HG03565 (cell line): ENCODE results near the gene CLC.
"Not testable (repeated sequence)": the region's sequence is repeated elsewhere in the genome, so short reads cannot be mapped to it uniquely, and the experiment has no call there.

Experiments
- ATAC-seq: cut with Tn5 transposase; IDR thresholded peaks from one replicate; pipeline ENCODE4 v1.9.1; 2021; ENCODE audit warnings: mild to moderate bottlenecking, moderate library complexity; ENCODE audit not compliant: unreplicated experiment

Gene CLC

DNA sequence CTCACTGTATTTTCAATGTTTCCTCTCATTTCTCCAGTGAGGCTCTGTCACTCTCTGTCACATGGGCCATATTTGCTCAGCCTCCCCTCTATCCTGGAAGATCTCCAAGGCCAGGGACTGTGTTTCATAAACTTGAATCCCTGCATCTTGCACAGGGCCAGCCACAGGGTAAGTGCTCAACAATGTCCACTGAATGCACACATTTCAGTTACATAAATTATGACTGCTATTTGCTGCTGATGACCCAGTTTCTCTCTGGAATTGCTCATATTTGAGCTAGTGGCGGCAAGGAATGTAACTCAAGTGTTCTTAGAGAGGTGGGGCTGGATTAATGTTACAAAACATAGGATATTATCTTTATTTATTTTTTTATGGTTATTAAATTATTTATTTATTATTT is 6.1 kb downstream of the CLC start:
- ATAC-seq, result no peak

DNA sequence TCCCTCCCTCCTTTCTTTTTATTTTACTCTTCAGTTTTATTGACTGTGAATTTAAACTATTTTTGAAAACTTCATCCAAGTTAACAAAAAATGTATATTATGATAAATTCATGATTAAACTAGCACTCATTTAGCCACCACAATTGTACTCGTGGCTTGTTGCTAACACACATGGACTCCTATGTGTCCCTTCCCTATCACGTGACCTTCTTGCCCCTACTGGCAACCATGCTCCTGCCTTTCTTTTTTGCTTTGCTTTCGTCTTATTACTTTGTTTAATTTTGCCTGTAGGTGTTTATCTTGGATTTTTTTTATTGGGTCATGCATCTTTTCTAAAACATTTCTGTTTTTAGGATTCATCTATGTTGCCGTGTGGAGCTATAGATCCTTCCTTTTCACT is 8.2 kb downstream of the CLC start:
- ATAC-seq, result no peak

DNA sequence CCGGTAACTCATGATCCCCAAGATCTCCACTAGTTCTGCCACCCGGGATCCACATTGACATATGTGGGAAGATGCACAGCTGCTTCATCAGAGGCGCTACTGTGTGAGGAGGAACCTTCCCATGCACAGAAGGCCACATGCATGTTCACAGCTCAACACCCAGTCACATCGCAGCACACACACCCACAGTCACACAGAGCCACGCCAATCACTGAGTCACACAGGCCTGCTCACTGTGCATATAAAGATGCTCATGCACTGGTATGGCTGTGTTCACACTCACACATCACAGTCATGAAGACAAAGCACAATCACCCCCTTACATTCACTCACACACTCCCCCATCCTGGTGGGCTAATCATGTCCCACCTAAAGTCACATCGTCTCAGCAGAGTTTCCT is 9.8 kb downstream of the CLC start:
- no peak for ATAC-seq

DNA sequence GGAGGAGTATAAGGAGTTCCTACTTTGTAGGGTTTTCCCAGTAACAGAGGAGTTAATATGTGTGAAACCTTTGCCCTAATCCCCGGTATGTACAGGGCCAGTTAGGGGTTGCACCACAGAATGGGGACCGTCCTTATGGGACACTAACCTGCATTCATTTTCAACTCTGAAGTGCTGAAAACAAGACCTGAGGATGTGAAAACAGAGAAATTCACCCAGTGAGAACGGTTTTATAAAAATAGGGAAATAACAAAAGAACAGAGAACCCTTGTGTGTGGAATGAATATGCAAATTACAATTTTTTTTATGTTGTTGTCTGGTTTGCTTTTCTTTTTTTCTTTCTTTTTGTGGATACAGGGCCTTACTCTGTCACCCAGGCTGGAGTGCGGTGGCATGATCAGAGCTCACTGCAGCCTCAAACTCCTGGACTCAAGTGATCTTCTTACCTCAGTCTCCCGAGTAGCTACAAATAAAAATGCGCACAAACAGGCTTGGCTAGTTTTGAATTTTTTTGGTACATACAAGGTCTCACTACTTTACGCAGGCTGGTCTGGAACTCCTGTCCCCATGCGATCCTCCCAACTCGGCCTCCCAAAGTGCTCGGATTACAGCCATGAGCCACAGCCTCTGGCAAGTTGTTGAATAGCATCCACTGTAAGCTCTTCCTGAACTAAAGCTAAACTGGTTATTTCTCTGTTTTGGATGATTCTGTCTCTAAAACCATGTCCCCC is 10.6 kb downstream of the CLC start:
- ATAC-seq, result no peak

DNA sequence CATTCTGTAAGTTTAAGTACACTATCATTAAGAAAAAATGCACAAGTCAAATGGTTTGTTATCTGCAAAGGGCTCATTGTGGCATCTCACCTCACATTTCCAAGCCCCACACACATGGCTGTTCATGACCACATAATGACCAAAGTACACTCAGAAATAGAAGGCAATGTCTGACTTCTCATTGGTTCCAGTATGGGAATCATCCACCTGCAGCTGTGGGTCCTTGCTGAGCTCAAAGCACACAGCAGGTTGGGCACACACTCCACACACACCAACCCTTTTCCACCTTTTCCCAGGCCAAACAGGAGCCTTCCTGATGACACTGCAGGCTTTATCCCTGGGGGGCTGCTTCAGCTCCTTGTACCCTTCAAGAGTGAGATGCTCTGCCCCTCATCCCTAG is 11.8 kb downstream of the CLC start:
- ATAC-seq, result no peak

DNA sequence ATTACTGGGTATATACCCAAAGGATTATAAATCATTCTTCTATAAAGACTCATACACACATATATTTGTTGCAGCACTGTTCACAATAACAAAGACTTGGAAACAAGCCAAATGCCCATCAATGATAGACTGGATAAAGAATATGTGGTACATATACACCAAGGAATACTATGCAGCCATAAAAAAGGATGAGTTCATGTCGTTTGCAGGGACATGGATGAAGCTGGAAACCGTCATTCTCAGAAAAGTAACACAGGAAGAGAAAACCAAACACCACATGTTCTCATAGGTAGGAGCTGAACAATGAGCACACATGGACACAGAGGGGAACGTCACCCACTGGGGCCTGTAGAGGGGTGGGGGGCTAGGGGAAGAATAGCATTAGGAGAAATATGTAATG is 17.7 kb downstream of the CLC start:
- not testable (repeated sequence) for ATAC-seq

DNA sequence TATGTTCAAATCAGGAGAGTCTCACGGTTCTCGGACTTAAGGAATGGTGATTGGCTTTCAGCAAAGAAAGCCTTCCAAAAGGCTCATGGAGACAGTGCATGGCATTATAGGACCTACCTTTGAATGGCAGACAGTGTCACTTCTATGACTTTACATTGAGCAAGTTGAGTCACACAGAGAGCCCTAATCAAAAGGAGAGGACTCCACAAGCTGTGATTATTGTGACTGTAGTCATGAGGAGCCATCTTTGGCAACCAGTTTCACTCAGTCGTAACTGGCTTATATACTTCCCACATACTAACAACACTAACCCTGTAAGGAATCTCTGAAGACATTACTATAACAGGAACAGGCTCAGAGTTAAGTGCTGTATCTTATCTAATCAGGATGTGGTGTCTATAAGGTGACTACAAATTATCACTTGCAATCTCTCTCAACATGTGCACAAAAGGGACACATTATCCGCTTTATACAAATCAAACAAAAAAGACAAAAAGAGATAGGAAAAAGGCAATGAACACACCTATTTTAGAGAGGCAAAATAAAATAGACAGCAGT is 27.4 kb downstream of the CLC start:
- ATAC-seq, result no peak

DNA sequence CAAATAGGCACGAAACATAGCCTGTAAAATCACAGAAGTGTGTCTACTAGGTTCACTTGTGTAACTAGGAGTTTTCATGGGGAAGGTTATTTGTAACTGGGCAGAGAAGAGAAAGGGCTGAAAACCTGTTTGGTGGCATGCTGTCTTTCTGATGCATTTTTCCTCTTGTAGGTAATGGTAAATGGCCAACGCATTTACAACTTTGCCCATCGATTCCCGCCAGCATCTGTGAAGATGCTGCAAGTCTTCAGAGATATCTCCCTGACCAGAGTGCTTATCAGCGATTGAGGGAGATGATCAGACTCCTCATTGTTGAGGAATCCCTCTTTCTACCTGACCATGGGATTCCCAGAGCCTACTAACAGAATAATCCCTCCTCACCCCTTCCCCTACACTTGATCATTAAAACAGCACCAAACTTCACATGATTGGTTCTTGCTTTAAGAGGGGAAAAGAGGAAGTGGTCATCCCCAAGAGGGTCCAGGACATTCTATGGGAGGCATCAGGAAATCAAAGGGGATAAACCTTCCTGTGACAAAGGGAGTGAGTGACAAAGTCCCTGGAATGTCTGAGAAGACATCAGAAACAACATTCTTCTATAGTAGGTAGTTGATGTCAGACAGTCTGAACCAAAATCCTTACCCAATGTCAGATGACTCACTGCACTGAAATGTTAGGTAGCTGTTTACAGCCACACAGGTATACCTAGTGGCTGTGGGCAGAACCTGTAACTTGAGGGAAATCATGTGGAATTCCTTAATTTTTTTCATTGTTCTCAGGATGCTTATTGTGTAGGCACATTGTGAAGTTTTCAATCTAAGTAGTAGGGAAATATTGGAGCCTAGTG is 28.6 kb downstream of the CLC start:
- no peak for ATAC-seq

DNA sequence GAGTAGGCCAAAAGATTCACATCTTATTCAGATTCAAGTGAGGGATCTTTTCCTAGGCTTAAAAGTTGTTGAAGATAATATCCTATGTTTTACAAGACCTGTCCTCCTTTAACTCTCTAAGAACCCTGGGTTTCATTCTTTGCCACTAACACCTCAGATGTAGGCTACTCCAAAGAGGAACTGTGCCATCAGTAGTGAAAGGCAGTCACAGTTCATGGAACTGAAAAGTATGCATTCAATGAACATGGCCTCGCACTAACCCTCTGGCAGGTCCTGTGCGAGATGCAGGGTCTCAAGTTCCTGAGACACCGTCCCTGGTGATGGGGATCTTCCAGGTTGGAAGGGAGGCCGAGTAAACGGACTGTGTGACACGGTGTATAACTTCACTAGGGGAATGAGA is 29.2 kb downstream of the CLC start:
- no peak for ATAC-seq

DNA sequence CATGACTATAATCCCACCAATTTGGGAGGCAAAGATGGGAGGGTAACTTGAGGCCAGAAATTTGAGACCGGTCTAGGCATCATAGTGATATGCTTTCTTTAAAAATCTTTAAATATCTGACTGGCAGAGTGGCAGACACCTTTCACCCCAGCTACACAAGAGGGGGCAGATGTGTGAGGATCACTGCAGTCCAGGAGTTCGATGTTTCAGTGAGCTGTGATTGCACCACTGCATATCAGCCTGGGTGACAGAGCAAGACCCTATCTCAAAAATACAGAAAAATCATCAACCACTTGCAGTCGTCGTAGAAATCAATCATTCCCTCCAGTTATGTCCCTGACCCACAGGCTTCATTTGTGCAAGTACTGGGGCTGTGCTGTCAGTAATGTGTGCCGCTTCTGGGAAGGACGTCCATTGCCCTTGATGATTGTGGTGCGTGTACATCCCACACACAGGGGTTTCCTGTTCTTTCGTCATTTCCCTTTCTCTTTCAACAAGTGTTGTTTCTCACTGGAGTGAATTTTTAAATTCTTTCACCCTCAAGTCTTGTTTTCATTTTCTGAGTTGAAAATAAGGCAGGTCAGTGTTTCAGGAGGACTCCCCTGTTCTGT is 32.1 kb downstream of the CLC start:
- no peak for ATAC-seq

DNA sequence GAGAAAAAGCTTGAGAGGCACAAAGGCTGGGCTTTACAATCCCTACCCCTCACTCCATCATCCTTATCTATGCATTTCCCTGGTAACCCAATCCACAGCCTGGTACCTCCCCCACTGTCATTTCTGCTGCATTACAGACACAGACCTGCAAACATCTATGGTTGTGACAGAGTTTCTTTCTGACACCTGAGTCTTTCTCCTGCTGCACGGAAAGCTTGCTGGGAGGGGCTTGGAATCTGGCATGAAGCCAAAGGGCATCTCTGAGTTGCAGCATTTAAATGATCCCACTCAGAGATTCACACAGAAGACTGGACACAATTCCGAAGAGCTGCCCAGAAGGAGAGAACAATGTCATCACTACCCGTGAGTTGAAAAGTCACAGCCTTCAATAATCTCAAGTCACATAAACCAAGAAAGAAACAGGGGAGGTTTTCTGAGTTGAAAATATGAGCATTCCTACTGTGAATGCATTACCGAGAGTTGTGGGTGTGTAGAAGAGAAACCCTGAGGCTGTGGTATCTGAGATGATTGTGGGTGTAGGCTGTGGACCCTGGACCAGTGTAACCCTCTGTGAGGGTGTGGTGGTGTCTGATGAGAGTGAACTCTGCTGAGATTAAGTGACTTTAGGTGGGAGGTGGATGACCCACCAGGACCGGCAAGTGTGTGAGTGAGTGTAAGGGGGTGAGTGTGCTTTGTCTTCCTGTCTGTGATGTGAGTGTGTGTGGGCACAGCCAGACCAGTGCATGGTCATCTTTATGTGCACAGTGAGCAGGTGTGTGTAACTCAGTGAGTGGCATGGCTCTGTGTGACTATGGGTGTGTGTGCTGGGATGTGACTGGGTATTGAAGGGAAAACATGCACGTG is 33.4 kb downstream of the CLC start, which contains the start of gene LGALS14:
TSS of gene LGALS14 (plus strand) at position 301 of the 864 bp plus-strand sequence. CDS start at position 349, 48 bp downstream.
- no peak for ATAC-seq

DNA sequence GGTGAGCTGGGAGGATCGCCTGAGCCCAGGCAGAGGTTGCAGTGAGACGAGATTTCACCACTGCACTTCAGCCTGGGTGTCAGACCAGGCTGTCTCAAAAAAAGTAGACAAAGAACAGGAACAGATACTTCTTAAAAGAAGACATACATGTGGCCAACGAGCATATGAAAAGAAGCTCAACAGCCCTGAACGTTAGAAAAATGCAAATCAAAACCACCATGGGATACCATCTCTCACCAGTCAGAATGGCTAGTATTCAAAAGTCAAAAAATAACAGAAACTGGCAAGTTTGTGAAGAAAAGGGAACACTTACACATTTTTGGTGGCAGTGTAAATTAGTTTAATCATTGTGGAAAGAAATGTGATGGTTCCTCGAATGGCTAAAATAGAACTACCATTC is 36.5 kb downstream of the CLC start:
- peak; percentile 46 for ATAC-seq

DNA sequence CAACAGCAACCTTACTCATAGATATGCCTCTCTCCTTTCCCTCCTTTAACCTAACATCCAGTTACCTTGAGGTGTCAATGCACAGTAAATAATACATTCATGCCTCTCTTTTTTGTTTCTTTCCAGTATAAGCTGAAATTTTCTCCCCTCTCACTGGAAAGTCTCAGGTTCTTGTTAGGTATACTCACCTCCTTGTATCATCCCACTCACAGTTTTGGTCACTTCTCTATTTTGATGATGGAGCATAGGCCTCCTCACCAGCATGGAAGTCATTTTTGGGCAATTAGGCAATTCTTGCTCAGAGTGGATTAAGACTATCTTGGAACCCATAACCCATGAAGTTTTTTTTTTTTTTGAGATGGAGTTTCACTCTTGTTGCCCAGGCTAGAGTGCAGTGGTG is 39.3 kb downstream of the CLC start:
- ATAC-seq, result no peak

DNA sequence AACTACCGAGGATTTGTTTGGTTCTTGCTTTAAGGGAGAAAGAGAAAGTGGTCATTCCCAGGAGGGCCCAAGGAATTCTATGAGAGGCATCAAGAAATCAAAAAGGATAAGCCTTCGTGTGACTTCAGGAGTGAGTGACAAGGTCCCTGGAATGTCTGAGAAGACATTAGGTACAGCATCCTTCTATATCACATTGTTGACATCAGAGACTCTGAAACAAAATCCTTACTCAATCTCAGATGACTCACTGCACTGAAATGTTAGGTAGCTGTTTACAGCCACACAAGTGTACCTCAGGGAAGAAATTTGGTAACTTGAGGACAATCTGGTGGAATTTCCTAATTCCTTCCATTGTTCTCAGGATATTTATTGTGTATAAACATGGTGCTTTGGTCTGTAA is 41.4 kb downstream of the CLC start:
- ATAC-seq, result no peak

DNA sequence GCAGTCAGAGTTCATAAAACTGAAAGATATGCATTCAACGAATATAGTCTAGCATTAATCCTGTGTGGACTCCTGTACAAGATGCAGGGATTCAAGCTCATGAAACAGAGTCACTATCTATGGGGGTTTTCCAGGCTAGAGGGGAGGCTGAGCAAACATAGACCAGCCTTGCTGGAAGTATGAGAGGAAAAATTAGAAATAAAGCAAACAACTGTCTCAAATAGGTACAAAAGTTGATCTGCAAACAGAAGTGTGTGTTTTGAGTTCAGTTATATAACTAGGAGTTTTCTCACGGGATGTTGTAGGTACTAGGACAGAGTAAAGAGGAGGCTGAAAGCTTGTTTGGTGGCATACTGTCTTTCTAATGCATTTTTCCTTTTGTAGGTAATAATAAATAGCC is 42.1 kb downstream of the CLC start:
- ATAC-seq, result no peak

DNA sequence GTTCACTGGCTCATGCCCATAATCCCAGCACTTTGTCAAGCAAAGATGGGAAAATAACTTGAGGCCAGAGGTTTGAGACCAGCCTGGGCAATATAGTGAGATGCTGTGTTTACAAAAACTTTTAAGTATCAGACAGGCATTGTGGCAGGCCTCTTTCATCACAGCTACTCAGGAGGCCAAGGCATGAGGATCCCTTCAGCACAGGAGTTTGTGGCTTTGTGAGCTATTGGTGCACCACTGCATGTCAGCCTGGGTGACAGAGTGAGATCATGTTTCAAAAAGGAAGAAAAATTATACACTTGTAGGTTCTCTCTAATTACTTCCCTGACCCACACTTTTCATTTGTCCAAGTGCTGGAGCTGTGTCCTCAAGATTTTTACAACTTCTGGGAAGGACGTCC is 45.0 kb downstream of the CLC start:
- no peak for ATAC-seq

DNA sequence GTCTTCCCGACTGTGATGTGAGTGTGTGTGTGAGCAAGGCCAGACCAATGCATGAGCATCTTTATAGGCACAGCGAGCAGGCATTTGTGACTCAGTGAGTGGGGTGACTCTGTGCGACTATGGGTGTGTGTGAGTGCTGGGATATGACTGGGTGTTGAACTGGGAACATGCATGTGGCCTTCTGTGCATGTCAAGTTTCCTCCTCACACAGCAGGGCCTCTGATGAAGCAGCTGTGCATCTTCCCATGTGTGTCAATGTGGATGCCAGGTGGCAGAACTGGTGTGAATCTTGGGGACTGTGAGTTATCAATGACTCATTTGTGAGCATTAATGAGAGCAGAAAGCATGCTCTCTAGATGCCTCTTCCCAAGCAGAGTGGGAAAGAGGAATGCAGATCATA is 45.7 kb downstream of the CLC start:
- ATAC-seq, result no peak

DNA sequence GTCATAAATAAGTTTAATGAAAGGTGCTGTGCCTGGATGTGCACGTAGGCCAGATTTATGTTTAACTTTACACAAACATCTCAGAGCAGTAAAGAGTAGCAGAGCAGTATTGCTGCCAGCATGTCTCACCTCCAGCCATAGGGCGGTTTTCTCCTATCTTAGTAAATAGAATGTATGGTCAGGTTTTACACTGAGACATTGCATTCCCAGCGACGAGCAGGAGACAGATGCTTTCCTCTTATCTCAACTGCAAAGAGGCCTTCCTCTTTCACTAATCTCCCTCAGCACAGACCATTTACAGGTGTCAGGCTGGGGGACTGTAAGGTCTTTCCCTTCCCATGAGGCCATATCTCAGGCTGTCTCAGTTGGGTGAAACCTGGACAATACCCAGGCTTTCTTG is 49.2 kb downstream of the CLC start:
- ATAC-seq, result not testable (repeated sequence)

DNA sequence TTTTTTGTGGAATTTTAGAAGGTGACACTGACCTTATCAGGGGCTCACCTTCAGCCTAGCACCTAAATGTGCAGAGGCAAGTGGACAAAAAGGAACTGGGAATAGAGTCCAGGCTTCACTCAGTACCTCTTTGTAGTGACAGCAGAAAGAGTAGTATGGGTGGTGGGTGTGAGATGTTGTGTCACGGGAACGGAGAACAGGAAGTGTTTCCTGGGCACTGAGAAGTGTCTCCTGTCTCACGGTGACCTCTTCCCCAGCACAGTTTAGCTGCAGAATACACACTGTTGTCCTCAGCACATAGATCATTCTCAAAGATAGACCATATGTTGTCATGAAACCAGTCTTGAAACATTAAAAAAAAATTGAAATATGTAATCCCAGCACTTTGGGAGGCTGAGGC is 51.1 kb downstream of the CLC start:
- ATAC-seq, result no peak

DNA sequence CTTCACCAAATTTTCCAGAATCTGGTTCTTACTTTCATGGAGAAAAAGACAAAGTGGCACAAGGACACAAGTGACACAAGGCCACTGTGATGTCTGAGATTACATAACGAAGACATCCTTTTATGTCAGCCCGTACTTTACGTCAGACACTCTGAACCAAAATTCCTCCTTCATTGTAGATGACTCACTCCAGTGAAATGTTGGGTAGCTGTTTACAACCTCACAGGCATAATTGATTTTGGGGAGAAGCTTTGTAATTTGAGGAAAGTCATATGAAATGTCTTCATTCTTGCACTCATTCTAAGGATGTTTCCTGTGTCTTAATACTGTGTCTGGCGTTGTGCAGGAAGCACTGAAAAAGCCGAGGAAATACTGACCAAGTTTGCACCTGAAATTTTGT is 53.6 kb downstream of the CLC start:
- ATAC-seq, result no peak

DNA sequence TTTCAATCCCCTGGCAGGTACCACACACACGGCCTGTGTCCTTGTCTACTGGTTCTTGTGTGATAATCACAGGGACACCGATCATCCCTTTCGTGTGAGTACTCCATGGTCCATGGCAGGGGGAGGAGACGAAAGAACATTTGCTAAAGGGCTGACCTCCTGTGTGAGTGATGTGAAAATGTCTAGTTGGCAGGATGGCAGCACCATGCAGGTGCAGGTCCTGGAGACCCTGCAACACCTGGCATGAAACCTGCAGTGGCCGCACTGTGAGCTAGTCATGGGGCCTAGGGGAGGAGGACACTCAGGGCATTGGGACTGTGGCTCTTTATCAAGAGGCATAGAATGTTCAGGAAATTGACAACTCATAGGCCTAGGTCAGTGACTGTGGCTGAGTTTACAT is 56.4 kb downstream of the CLC start:
- ATAC-seq, result no peak
